HG02571 (cell line): ENCODE results near the gene RHOBTB1.

ENCODE experiments used
- ATAC-seq: cut with Tn5 transposase; IDR thresholded peaks from one replicate; pipeline ENCODE4 v1.9.1; 2021; ENCODE audit warnings: mild to moderate bottlenecking, moderate library complexity; ENCODE audit not compliant: unreplicated experiment

The RHOBTB1 gene

DNA sequence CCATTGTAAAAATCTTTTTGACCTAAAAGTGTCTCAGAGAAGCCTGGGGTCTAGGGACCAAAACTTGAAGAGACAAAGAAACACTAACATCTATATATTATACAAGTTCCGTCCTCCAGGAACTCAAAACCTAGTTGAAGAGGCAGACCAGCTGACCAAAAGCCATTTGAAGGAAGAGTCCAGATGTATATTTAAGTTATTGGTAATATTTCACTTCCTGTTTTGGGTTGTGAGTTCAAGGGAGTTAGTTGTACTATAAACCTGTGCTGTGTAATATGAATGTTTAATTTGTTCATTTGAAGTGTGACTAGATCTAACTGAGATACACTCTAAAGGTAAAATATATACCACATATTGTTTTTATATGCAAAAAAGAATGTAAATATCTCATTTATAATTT is 120.7 kb downstream of the RHOBTB1 start:
- no peak for ATAC-seq

DNA sequence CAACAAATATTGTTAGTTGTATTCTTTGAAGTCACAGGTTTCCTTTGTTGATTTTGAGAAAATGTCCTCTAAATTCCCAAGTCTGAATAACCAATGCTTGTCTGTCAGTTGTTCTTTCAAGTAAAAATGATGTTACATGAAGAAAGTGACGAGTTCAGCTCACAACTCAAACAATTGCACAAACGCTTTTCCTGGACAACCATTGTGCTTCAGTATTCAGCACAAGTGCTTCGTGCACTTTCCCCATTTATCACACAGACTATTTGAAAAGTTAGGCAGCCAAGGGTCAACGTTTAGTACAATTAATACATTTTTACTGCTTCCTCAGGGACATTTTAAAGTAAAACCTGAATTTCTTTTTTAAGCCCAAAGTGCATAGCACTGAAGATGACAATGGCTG is 121.2 kb downstream of the RHOBTB1 start:
- ATAC-seq = no peak

DNA sequence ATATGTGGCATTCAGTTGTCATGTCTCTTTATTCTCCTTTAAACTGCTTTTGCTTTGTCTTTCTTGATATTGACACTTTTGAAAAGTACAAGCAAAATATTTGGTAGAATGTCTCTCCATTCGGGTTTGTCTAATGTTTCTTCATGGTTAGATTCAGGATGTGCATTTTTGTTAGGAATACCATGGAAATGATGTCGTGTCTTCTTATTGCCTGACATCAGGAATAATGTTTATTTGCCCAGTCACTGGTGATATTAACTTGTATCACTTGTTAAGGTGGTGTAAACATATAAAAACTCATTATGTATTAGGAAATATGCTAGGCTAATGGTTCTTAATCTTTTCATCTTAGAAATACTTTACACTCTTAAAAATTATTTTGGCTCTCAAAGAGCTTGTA is 122.3 kb downstream of the RHOBTB1 start:
- no peak for ATAC-seq

DNA sequence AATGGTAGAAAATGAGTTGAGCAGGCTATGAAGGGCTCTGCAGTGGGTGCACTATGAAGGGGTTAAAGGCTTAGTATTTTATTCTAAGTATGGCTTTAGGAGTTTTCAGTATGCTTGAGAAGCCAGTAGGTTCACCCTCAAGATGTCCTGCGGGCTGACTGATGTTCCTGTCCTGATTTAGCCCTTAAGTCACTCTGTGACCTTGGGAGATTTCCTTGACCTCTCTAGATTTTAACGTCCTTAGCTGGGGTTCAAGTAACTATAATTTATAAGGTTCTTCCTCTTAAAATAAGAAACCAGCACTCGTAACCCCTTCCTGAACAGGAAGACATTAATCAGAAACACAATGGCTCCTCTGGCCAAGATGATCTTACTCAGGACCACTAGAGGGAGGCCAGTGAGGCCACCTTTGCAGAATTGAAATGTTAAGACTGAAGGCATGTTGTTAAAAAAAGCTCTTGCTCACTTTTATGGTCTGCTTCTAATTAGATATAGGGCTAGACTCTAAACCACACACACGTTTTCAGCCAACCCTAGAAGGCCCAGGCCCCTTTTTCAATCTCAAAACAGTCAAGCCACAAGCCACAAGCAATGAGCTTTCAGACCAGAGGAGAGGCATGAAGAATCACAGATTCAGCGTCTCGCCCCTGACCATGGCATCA is 123.8 kb downstream of the RHOBTB1 start:
- ATAC-seq = peak; percentile 47
